HG03095 (cell line): ENCODE results near the gene FAM149A.

Experiments
- ATAC-seq: cut with Tn5 transposase; IDR thresholded peaks from one replicate; pipeline ENCODE4 v1.9.1; 2021; ENCODE audit warnings: moderate library complexity; ENCODE audit not compliant: unreplicated experiment

FAM149A gene

DNA sequence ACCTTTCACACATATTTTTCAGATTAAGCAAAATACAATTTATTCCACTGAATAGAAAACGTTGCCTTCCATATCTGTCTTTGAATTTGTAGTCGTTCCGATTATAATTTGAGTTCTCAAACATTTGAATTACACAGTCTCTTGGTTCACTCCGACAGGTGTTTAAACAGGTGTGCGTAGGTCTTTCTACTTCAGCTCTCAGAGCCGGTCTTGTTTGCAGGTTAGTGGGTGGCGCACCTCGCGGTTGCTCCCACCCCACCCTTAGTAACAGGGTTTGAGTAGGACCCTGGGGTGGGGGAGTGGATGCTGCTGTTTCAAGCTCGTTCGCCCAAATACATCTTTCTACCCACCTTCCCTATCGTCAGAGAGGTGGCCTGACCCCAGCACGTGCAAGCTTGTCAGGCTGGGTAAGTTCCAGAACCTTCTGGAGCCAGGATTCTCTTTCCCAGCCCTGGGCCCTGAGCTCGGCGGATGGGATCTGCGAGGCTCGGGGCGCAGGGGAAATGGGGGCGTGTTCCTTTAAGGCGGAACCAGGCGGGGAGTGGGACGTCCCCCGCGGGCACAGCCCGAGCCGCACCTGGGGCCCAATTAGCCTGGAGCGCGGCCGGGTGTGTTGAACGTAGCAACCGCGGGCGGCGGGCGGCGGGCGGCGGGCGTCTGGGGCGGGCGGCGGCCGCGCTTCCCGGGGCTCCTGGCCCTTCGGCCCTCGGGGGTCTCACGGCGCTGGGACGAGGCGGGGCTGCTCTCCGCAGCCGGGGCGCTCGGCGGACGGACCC lies at the start of gene FAM149A:
TSS of gene FAM149A (plus strand) at position 591 of the 776 bp plus-strand sequence.
- ATAC-seq: peak; percentile 67

- peak; percentile 100 for ATAC-seq
Observed at GRCh38 chr4:186058253-186058979, 46.1 kb upstream of the FAM149A start.

GRCh38 chr4:186058980-186059316 lies 45.6 kb upstream of the FAM149A start:
- ATAC-seq: no peak

- no peak for ATAC-seq
Observed at GRCh38 chr4:186061921-186062320, 42.6 kb upstream of the FAM149A start.

GRCh38 chr4:186067757-186068385 lies 36.6 kb upstream of the FAM149A start:
- peak; percentile 91 for ATAC-seq

DNA sequence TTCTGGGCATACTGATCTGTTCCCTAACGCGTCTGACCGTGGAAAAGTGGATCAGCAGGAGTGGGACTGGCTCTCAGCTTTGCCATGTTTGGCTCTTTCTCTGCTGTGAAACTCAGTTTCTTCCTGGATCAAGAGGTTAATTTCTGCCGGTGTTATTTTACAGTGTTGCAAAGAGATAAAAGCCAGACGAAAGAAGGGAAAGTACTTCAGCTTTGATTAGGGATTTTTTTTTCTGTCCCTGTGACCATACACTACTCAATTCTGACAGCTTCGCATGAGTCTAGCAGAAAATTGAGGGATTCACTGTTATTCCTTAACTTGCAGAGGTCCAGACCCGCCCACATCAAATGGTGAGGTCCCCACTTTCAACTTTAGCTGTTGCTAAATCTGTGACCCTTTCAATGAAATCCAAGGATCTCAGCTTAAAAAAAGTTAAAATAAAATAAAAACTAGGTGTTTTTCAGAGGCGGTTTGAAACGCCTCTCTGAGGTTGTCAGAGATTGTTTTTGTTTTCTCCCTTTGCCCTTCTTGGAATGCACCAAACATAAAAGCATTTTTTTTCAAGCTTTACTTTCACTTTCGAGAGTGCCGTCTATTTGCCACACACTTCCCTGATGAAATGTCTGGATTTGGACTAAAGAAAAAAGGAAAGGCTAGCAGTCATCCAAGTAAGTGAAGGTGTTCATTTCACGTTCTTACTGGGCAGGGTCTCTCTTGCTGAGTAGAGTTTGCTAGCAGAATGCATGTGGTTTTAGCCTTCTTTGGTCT lies 35.7 kb upstream of the FAM149A start, which contains the start of gene TLR3:
TSS of gene TLR3 (plus strand) at position 576 of the 768 bp plus-strand sequence. CDS start 7,464 bp downstream, outside the sequence.
- ATAC-seq: no peak

DNA sequence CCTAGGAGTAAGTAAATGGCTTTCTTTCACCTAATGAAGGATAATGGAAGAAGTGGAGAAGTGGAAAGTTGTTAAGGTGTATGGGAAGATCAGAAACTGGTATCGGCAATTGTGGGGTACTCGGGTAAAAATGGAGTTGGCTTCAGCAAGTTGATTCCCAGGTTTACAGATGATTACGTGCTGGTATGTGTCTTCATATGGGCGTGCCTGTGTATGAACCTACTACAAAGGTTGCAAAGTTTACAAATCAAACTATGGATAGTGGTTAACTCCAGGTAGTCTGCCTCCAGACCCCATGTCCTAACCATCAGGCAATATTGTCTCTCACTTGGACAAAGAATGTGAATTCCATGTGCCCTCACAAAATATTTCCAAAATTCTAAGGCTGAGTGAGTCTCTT lies 34.8 kb upstream of the FAM149A start:
- ATAC-seq: no peak

DNA sequence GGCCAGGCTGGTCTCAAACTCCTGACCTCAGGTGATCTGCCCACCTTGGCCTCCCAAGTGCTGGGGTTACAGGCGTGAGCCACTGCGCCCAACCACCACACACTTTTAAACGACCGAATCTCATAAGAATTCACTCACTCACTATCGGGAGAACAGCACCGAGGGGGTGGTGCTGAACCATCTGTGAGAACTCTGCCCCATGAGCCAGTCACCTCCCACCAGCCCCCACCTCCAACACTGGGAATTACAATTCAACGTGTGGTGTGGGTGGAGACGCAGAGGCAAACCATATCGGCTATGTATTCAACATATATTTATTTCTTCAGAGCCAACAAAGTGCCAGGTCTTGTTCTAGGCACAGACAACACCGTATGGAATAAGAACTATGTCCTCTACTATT lies 32.0 kb upstream of the FAM149A start:
- ATAC-seq: no peak

DNA sequence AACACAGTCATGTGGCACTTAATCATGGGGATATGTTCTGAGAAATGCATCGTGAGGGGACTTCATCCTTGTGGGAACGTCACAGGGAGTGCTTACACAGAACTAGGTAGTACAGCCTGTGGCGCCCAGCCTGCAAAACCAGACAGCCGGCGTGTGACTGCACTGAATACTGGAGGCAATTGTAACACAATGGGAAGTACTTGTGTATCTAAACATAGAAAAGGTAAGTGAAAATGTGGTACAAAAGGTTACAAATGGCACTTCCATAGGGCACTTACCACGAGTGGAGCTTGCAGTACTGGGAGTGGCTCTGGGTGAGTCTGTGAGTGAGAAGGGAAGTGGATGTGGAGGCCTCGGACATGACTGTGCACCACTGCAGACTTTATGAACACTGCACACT lies 30.3 kb upstream of the FAM149A start:
- no peak for ATAC-seq

DNA sequence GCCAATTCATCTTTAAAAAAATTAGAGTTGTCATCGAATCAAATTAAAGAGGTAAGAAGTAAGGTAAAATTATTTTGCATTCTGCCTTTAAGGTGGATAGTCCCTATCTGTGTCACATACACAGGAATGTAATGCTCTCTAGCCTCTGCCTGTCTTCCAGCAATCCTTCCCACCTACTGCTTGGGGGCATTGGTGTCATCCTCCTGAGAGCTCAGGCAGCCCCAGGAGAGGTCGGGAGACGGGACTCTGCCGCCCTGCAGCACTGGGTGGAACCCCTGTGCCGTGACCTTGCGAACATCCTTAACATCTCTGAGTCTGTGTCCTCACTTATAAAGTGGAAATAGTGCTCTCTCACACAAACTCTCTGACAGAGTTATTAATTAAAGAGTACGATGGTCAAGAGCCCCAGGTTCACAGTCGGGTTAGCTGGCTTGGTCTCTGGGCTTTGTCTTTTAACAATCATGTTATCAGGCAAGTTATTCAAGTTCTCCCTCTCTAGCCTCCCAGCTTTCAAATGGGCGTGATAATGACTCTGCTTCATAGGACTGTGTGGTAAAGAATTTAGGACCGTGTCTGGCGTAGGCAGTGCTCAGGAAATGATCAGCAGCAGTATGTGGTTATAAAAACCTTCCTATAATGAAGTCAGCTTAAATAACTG lies 25.4 kb upstream of the FAM149A start:
- no peak for ATAC-seq

- ATAC-seq: no peak
Observed at GRCh38 chr4:186079694-186080093, 24.8 kb upstream of the FAM149A start.

DNA sequence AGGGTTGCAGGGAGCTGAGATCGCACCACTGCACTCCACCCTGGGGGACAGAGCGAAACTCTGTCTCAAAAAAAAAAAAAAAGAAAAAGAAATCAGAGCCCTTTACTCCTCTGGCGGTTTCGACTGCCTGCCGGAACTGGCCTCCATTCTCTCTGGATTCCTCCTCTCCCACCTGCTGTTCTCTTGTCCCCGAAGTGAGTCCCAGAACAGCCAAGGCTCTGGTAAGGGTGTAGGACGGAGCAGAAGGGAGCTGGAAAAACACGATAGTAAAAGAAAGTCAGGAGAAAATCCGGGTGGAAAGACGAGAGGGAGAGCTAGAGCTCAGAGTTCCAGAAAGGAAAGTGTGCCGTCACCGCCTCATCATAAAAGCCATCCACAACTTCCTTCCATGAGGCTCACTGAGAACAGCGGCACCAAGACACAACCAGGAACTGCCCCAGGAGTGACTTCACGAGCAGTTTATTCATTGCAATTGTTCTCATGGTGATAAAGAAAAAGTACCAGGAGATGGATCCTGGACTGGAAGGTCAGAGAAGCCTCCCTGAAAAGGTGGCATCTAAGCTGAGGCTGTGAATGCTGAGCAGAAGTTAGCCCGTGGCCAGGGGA lies 23.2 kb upstream of the FAM149A start:
- no peak for ATAC-seq

- no peak for ATAC-seq
Observed at GRCh38 chr4:186082221-186082620, 22.3 kb upstream of the FAM149A start.

- ATAC-seq: no peak
Observed at GRCh38 chr4:186088523-186088922, 16.0 kb upstream of the FAM149A start.

DNA sequence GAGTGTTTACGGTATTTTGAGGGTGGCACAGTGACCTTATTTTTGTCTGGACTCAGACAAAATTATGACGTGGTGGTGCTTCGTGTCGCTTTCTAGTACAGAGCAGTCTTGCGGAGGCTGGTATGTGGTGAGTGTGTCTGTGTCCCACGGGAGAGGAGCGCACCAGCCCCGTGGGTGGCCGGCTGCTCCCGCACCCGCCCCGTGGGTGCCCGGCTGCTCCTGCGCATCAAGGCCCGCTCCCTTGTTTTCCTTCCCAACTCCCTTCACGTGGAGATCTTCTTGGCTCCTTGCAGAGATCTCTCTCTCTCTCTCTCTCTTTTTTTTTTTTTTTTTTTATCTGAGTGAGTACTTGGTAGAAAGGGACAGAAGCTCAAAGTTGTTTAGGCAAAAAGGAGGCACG lies 12.2 kb upstream of the FAM149A start:
- ATAC-seq: no peak

DNA sequence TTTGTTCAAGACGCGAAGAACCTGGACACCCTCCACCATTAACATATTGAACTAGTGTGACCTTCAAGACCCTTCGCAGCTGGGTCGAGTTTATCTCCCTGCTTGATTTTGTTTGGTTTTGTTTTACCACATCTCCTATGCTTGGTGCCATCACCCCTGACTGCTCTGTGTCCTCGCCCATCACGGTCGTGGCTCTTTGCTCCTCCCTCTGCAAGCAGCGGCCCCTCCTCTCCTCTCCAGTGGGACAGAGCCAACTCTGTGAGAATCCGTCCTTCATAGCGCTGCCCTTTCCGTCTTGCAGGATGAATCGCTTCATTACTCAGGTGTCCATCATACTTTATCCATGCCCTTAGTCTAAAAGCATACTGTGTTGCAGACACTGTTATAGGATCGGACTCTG lies 9.1 kb upstream of the FAM149A start:
- ATAC-seq: no peak

GRCh38 chr4:186096681-186097165 lies 7.8 kb upstream of the FAM149A start:
- no peak for ATAC-seq

DNA sequence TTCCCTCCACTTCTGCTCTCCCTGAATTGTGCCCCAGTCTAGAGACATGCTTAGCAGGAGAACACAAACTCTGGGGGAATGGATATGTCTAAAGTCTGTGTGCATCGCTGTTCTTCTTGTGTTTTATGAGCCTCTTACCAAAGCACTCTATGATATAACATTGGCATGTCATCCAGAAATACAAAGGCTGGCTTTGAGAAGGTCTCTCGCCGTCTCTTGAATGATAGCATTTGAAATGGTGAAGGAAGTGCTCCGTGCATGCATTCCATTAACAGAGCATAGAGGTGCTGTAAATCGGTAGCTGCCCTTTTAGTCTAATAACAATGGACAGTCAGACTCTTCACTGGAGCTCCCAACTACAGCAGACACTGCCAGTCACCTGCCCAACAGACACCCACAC lies 7.1 kb upstream of the FAM149A start:
- no peak for ATAC-seq

GRCh38 chr4:186102931-186103330 lies 1.6 kb upstream of the FAM149A start:
- ATAC-seq: no peak
